HG03103 (cell line): ENCODE results near the gene CTNNA2.

Experiments
- ATAC-seq: cut with Tn5 transposase; IDR thresholded peaks from one replicate; pipeline ENCODE4 v1.9.1; 2021; ENCODE audit warnings: low read depth; ENCODE audit not compliant: unreplicated experiment

CTNNA2 gene

DNA sequence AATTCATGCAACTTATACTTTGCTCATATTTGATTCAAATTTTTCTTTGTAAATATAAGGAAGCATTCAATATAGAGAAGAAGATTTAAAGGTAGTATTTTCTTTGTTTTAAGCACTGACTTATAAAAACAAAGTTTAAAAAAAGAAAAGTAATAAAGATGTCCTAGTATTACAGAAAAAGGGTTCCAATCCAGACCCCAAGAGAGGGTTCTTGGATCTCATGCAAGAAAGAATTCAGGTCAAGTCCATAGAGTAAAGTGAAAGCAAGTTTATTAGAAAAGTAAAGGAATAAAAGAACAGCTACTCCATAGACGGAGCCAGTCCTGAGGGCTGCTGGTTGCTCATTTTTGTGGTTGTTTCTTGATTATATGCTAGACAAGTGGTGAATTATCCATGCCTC lies 267.9 kb downstream of the CTNNA2 start:
- no peak for ATAC-seq

- no peak for ATAC-seq
Observed at GRCh38 chr2:79782576-79783452, 270.0 kb downstream of the CTNNA2 start.

GRCh38 chr2:79788952-79789651 lies 276.3 kb downstream of the CTNNA2 start:
- ATAC-seq, result no peak

DNA sequence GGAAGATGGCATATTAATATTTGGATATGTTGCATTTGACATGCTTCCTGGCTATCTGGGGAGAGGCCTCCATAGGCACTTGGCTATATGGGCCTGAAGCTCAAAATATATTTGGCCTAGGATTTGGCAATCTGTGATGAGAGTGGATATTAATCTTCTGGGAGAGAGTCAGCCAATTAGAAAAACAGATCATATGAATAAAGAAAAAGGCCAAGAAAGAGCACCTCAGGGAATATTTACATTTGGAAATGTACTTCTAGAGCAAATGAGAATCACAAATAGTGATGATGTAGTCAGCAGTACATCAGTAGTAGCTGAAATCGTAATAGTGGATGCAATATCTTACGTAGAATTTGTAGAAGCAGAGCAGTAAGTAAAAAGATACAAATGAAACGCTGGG lies 277.0 kb downstream of the CTNNA2 start:
- no peak for ATAC-seq

- ATAC-seq, result no peak
Observed at GRCh38 chr2:79792090-79792489, 279.2 kb downstream of the CTNNA2 start.

- no peak for ATAC-seq
Observed at GRCh38 chr2:79793006-79793405, 280.2 kb downstream of the CTNNA2 start.

DNA sequence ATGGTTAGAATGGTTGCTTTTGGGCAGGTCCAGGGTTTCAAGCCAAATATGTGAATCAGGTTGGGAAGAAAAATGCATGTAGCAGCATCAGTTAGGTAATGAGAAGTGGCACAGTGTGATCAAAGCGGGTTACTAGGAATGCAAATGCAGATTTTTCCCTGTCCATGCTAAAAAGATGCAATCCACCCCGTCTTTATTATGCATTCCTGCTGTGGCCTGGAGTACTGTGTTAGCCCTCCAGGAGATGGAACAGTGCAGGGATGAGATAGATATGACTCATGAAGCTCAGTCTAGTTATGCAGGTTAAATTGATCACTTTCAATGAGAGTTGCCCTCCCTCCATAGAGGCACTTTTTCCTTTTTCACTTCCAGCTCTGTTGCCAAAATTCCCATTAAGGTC lies 283.8 kb downstream of the CTNNA2 start:
- no peak for ATAC-seq

DNA sequence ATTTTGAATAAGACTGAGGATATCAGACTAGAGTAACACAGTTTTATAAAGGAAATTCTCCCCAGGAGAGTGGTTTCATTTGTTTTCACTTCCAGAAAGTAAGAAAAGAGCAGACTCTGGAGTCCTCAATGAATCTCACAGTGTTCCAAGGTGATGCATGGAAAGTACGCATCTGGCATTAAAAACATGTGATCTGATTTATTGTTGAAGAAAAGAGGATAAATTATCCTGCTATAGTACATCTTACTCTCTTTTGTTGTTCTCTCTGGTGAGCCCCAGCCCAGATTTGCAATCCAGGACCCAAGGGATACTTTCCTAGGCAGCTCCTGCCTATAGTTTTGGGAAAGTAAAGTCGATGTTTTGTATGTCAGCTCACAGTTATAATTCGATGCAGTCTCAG lies 285.9 kb downstream of the CTNNA2 start:
- ATAC-seq, result no peak

DNA sequence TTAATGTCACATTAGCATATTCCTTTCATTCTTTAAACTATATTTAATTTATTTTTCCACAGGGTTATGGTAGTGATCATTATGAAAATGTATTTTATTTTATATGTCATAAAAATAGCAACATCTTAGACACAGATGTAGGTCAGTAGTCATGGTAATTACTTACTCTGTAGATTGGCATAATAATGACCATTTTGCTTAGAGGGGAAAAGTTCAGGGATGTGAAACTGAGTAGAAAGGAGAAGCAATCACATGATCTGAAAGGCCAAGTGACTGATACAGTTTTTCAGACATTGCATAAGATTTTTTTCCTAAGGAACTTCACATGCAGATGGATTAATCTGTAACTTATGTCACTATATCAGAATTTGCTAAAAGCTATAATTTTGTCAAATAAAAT lies 286.9 kb downstream of the CTNNA2 start:
- no peak for ATAC-seq

GRCh38 chr2:79801082-79801481 lies 288.2 kb downstream of the CTNNA2 start:
- ATAC-seq, result no peak

DNA sequence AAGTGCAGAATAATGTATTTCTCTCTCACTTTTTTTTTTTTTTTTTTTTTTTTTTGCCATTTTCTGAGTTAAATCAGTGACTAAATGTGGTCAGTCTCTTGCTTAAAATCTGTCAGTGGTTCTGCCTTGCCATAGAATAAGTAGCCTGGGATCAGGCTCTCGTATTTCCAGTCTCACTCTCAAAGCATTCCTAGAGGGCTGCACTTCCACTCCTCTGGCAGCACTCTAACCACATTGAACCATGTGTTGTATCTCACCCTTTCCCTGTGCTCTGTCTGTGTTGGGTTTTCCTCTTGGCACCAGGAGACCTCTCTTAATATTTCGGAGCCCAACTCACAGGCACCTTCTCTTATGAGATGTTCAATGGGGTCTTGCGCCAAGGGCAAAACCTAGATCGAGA lies 304.4 kb downstream of the CTNNA2 start:
- no peak for ATAC-seq

DNA sequence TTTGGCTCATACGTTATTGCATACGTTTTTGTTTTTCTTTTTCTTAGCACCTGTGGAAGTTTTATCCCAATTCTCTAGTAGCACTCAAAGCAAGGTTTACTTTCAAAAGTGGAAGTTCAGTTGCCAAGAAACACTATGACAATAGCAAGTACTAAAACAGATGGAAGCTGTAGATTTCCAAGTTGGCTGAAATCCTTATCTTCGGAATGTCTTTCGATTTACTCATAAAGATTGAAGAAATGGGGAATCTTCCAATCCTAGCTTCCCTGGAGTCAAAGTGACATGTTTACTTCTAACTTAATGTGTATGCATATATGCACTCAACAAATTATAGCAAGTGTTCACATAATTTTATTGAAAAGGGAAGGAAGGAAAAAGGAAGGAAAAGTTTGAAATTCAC lies 307.4 kb downstream of the CTNNA2 start:
- ATAC-seq, result no peak

DNA sequence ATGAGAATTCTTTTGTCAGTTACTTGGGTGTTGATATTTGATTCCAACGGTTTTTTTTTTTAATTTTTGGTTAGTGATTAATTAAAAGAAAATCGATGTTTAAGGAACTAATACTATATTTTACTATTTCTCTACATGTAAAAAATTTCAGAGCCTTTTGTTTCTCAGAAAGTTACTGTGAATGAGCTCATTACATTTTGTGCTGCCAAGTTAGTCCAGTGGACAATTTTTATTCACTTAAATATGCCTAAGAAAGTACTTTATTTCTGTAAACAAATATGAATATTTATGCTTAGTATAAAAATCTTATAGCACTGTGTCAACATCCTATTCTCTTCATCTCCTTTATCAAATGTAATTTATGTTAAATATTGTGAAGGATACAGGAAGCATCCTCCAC lies 309.3 kb downstream of the CTNNA2 start:
- no peak for ATAC-seq

DNA sequence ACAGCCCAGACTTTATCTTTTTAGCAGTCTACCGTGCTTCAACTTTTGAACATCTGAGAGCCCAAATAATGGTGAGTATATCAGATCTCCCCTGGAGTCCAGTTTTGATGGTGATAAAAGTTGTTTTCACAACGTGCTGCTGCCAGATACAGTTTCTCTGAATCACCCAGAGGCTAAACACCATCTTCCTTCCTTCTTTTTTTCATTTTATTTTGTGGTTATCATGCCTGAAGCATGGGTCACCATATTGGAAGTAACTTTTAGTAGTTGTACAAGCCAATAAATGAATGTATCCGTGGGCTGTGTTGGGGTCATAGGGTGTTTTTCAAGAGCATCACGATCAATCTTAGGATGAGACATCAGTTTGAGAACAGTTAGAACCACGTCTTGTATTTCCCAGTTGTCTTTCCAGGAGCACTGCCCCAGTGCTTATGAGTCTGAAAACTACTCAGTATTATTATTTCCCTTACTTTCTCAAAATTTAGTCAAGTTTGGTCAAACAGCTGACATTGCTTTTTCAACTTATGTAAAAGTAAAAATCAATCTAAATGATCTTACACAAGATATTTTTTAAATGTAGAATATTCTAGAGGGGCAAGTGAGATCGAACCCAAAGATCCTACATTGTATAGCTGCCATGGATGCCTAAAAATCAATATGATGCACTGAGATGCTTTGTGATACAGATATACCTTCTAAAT lies 311.4 kb downstream of the CTNNA2 start:
- ATAC-seq, result no peak

GRCh38 chr2:79827881-79828280 lies 315.0 kb downstream of the CTNNA2 start:
- no peak for ATAC-seq

- ATAC-seq, result no peak
Observed at GRCh38 chr2:79830501-79830900, 317.6 kb downstream of the CTNNA2 start.

- ATAC-seq, result no peak
Observed at GRCh38 chr2:79831961-79832360, 319.1 kb downstream of the CTNNA2 start.

GRCh38 chr2:79832511-79833234 lies 319.8 kb downstream of the CTNNA2 start:
- ATAC-seq, result no peak

- ATAC-seq, result no peak
Observed at GRCh38 chr2:79833235-79833878, 320.5 kb downstream of the CTNNA2 start.

DNA sequence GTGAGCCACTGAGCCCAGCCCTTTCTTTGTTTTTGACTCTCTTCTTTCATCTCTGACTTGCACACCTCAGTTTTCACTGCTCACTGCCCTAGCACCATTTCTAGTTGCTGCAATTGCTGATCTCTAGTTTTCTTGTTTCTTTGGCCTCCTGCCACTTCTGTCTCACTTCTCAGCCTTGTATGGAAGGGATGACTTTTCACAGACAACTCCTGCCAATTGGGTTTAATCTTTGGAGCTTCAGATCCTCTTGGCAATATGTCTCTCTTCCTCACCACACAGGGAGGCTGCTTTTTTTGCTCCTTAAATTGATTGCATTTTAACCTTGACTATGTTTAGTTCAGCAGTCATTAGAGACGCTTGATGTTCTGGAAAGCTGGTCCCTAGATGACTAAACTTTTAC lies 323.1 kb downstream of the CTNNA2 start:
- ATAC-seq, result no peak
